Medulla oblongata (tissue), 1 donor: Measurements from ENCODE around the gene C16orf46.

Experiments
- DNase-seq: peaks from one replicate; pipeline ENCODE4 v3.0.0-alpha.2; 2015; ENCODE audit errors: extremely low spot score

Gene C16orf46

DNA sequence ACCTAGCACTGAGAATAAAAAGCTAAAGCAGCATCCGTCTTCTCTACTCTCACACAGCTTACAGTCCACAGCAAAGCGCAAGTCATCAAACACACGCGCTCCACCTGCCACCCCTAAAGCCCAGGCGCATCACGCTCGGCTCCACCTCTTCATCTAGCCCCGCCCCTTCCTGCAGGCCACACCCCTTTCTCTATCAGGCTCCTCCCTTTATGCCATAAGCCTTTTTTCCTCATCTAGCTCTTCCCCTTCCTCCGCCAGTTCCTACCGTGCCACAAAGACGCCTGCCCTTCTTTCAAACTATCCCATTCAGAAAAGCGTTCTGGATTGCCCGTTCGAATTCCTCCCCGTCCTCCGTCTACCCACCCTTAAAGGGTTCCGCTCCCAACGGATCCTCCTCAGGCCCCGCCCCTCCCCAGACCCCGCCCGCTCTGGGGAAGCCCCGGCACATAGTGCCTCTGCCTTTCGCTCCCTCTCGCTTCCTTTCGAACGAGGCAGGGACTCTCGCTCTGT is 417 bp downstream of the C16orf46 start:
- DNase-seq: peak; percentile 93

- no peak for DNase-seq
These were observed 3.3 kb downstream of the C16orf46 start for GRCh38 chr16:81073560-81074330.

DNA sequence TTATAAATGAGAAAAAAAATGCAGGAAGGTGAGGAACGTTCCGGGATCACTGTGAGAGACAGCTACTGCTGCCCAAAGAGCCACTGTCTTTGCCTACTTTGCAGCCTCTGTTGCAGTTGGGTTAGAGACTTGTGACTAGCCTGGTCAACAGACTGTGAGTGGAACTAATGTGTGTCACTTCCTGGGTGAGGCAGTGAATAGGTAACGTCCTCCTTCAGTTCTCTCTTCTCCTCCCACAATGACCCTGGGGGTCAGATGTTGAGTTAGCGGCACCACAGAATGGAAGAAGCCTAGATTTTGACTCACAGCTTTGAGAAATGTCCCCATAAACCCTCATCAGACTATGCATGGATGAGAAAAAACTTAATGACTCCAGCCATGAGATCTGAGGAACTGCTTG is 5.2 kb downstream of the C16orf46 start:
- DNase-seq: no peak

GRCh38 chr16:81070979-81071378 is 6.1 kb downstream of the C16orf46 start:
- no peak for DNase-seq

GRCh38 chr16:81069063-81069462 is 8.0 kb downstream of the C16orf46 start:
- DNase-seq: no peak

DNA sequence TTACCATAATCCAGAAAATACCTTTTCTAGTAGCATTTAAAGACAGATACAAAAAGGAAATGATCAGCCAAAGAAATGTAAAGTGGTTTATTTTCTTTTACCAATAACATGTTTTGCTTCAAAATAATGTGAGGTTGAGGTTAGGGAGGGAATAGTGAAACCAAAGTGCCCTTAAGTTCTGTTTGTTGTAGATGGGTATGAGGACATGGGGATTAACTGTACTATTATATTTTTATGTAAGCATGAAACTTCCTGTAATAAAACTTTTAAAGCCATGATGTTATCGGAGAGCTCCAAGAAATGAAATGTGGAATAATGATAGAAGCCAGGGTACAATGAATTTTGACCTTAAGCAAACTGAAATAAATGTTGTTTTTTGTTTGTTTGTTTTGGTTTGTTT is 9.9 kb downstream of the C16orf46 start:
- DNase-seq: no peak

- DNase-seq: no peak
These were observed 10.4 kb downstream of the C16orf46 start for GRCh38 chr16:81066681-81067080.

- no peak for DNase-seq
These were observed 15.0 kb downstream of the C16orf46 start for GRCh38 chr16:81061871-81062608.

GRCh38 chr16:81061307-81061640 is 15.8 kb downstream of the C16orf46 start:
- no peak for DNase-seq

DNA sequence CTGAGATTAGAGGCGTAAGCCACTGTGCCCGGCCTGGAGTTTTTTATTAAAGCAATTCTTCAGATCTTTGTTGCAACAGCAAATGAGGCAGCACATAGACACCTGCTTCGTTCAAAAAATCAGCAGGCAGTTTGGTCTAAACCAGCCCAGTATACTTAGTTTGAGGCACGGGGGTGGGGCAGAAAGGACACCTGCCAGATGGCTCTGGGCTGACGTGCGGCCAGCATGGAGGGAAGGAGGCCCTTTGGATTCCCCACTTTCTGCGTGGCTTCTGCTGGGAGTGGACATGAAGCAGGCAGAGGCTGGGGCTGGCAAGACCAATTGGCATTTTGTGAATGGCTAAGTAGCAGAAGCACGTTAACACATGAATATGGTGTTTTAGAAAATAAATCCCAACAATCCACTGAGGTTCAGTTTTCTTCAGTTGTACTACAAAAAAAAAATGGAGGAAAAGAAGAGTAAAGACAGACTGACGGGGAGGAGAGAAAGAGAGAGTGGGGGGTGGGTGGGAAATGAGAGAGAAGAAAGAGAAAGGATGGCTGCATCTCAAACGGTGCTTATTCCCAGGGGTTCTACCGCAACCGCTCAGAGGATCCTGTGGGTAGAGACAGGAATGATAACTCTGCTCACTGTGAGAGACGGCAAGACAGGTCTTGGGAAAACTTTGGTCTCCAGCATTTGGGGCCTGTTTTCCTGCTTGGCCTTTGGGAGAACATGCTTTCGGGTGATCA is 16.3 kb downstream of the C16orf46 start:
- no peak for DNase-seq

GRCh38 chr16:81053761-81054160 is 23.3 kb downstream of the C16orf46 start:
- DNase-seq: no peak

DNA sequence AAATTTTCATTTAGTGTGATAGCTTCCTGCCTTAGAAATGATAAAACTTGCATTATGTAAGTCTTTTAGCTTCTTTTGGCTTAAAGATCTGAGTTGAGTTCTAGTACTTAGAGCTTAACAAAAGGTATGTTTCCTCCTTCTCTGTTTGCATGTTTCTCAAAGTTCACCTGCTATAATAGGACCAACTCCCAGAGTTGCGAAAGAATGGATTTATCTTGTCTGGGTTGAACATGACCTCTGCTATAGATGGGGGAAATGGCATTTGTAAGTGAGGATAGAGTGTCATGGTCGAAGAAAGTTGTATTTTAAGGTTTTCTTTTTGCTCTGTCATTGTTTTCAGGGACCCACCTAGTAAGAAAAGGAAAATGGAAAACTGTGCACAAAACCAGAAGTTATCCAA is 34.2 kb downstream of the C16orf46 start:
- DNase-seq: no peak

GRCh38 chr16:81041696-81042095 is 35.3 kb downstream of the C16orf46 start:
- DNase-seq: no peak

DNA sequence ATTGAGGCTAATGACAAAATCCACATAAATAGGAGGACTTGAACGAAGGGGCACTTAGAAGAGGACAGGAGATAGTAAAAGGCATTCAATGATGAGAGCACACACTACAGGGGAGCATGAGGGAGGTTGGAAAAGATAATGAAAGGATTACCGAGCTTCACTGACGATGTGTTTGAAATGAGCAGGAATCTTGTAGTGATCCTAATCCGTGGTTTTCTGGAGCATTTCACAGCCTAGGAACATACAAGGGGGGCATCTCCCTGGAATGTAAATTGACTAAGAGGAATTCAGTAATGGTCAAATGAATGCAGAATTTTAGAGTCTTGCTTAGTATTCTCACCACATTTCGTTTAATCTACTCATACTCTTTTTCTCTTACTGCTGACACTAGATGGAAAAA is 36.2 kb downstream of the C16orf46 start:
- no peak for DNase-seq

GRCh38 chr16:81040131-81040530 is 36.9 kb downstream of the C16orf46 start:
- no peak for DNase-seq

DNA sequence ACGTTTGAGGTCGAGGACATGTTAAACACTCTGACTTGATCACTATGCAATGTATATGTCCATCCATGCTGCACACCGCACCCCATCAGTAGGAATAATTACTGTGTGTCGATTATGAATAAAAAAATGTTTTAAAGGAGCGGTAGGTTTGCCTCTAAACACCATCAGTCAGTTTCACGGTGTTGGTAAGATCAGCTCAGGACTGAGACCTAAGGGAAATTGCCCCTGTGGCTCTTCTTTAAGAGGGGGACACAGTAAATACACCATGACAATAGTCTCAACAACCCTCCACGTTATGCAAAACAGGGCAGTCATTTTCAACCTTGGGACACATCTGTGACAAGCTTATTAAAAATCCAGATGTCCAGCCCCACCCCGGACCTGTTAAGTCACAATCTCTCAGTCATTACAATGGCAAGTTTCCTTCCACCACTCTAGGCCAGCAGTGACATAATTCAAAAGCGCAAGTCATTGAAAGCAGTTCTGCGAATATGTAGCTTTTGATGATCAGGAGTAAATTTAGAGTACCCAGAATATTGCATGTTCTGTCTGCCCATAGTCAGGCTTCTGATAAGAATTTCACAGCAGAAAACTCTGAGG is 40.2 kb downstream of the C16orf46 start:
- peak; percentile 33 for DNase-seq

DNA sequence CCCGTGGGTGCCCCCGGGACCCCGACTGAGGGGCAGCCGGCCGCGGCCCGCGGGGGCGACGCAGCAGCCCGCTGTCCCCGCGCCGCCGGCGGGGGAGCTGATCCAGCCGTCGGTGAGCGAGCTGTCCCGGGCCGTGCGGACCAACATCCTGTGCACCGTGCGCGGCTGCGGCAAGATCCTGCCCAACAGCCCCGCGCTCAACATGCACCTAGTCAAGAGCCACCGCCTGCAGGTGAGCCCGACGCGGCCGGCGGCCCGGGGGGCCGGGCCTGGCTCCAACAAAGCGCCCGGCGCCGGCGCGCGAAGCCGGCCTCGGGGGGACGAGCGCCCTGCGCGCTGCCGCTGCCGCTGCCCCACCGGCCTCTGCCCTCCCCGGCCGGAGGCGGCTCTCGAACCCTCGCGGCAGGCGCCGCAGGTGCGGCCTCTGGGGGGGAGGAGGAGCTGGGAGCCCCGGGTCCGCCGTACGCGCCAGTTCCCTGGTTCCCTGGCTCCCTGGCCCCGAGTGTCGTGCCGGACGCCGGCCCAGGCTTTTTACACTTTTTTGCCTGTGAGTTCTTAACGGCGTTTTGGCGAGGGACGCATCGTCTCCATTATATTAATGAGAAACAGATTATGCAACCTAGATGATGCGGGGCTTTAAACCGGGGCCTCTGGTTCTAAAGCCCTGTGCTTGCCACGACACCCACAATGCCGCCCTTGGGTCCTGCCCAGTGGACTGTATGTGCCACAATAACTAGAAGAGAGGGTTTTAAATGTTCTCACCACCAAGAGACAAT is 40.9 kb downstream of the C16orf46 start:
- DNase-seq: no peak

DNA sequence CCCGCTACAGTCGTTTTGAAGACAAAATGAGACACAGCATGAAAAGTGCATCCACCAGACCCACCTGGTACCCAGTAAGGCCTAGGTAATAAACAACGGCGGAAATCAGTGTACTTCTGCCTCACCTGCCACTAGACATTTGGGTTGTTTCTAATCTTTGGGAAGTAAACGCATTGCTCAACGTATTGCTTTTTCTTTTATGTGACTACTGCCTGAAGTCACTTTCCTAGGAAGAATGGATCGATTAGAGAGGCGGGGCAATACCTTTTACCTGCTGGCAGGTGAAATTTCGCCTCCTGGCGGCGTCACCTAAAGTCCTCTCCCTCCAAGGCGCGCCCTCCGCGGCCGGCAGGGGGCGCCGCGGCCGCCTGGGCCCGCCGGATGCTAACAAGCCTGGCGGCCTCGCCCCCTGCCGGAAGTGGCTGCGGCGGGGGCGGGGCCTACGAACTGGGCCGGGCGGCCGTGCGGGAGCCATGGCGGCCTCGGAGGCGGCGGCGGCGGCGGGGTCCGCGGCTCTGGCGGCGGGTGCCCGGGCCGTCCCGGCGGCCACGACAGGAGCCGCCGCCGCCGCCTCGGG is 41.6 kb downstream of the C16orf46 start, which contains the start of gene ATMIN:
TSS of gene ATMIN (plus strand) at position 445 of the 577 bp plus-strand sequence. CDS start at position 474, 29 bp downstream.
- peak; percentile 94 for DNase-seq

- no peak for DNase-seq
These were observed 47.0 kb downstream of the C16orf46 start for GRCh38 chr16:81029930-81030604.

- no peak for DNase-seq
These were observed 50.6 kb downstream of the C16orf46 start for GRCh38 chr16:81026429-81026828.
